SU-DHL-6 (cell line): ENCODE results near the gene TNFRSF21.

Experiments
- CTCF ChIP-seq: fragments of 200-600 bp; sonication (generic); IDR thresholded peaks from one replicate; pipeline ENCODE4 v1.5.1; 2017; ENCODE audit warnings: antibody characterized with exemption, mild to moderate bottlenecking, low read length, moderate library complexity; ENCODE audit not compliant: insufficient read depth, poor library complexity, severe bottlenecking
- EZH2phosphoT487 ChIP-seq: fragments of 200-600 bp; sonication (generic), shearing (Covaris generic); conservative IDR thresholded peaks from 2 replicates; pipeline ENCODE4 v1.6.1; 2018; ENCODE audit warnings: mild to moderate bottlenecking, antibody characterized with exemption, low read length, moderate library complexity, mixed read lengths

DNA sequence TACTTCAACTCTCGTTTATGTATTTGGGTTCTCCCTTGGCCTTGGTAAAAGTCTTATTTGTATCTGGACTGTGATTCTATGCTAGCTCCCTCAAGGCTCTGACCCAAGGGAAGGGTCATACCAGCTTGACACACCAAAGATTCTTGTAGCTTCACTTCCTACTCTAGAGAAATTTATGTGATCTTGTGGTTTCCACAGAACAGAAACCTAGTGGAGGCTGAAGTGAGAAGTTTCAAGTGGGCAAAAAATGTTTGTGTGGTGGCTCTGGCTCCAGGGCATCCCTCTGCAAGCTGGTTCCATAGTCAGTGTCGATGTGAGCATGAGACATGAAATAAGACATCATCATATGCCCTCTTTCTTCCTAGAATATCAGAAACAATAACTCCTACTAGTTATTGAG is 48.1 kb upstream of the TNFRSF21 start:
- TF ChIP-seq CTCF, result no peak
- no peak for TF ChIP-seq EZH2phosphoT487
